Measurements from ENCODE around the gene LTBP3. TPM values are rescaled to one million over a fixed set of nuclear protein-coding genes. Genes with fewer than 3 reads are reported as not detected.

The LTBP3 gene
- total RNA-seq, 1 experiment from 2014 or later, result 92.1 TPM

DNA sequence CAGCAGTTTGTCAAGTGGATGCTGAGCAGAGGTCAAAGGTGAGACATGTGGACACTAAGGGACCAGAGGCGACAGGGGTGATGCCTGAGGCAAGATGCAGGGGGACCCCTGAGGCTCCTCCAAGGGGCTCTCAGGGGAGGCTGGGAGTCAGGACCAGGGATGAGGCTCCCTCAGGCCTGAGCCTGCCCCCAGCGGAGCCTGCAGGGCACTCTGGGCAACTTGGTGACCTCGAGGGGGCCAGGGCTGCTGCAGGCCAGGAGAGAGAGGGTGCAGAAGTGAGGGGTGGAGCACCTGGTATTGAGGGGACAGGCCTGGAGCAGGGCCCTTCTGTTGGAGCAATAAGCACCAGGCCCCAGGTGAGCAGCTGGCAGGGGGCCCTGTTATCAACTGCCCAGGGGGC is 23.8 kb upstream of the LTBP3 start:
- no peak for TF ChIP-seq CTCF (conservative IDR thresholded peaks at IDR 0.05; ENCODE audit: low read depth, low read length)
- no peak for TF ChIP-seq EZH2 (IDR thresholded peaks at IDR 0.05; ENCODE audit: borderline replicate concordance, low read depth, low read length, poor library complexity, severe bottlenecking)
- CTCF ChIA-PET, result interaction anchor here (0.6 kb wide), 1 partner anchor 188 kb away, joined by 6 read pairs; no protein-coding TSS in a partner anchor

GRCh38 chr11:65580756-65581155 is 22.6 kb upstream of the LTBP3 start:
- H3K36me3 ChIP-seq (ENCODE audit: insufficient read depth, low read length, poor library complexity, severe bottlenecking), result peaks cover 7% of the 10 kb centered on the region
- ChIA-PET POLR2A (ENCODE audit: low non-redundant PET) (no interaction called here), CTCF (no interaction called here)

More for the DNA sequence above, 23.8 kb upstream of the LTBP3 start:
- DNase-seq (ENCODE audit: low spot score), result no peak
- peaks cover 7% of the 10 kb centered on the region for H3K36me3 ChIP-seq (ENCODE audit: insufficient read depth, low read length, poor library complexity, severe bottlenecking)
- peaks cover 5% of the 10 kb centered on the region for H3K4me1 ChIP-seq (ENCODE audit: insufficient read depth, low read length, poor library complexity, severe bottlenecking)
- no peak overlapping the region for H3K27ac ChIP-seq (ENCODE audit: low read depth, low read length, poor library complexity, severe bottlenecking)
- intact Hi-C loops (cut with micrococcal nuclease; ENCODE audit: unreplicated experiment), result no loop called here
- H3K9me3 ChIP-seq (ENCODE audit: low read depth, low read length, poor library complexity, severe bottlenecking), result no peaks in the 10 kb centered on the region
- no peak overlapping the region for H3K4me3 ChIP-seq (ENCODE audit: low read depth, low read length, poor library complexity, severe bottlenecking)
- POLR2A ChIA-PET (ENCODE audit: low non-redundant PET), result no interaction called here
- BruUV-seq (replicated peaks), result no TSS peak
- no peaks in the 10 kb centered on the region for H3K27me3 ChIP-seq (replicated peaks; ENCODE audit: insufficient read depth, low read depth, low read length, poor library complexity)

GRCh38 chr11:65580031-65580692 is 22.0 kb upstream of the LTBP3 start:
- no peaks in the 10 kb centered on the region for H3K9me3 ChIP-seq (ENCODE audit: low read depth, low read length, poor library complexity, severe bottlenecking)
- BruUV-seq (replicated peaks), result no TSS peak
- intact Hi-C loops (cut with micrococcal nuclease; ENCODE audit: unreplicated experiment), result no loop called here
- ChIA-PET CTCF (no interaction called here), POLR2A (ENCODE audit: low non-redundant PET) (no interaction called here)
- DNase-seq (ENCODE audit: low spot score), result no peak
- peaks cover 7% of the 10 kb centered on the region for H3K36me3 ChIP-seq (ENCODE audit: insufficient read depth, low read length, poor library complexity, severe bottlenecking)
- no peak for TF ChIP-seq EZH2 (IDR thresholded peaks at IDR 0.05; ENCODE audit: borderline replicate concordance, low read depth, low read length, poor library complexity, severe bottlenecking)
- TF ChIP-seq CTCF (conservative IDR thresholded peaks at IDR 0.05; ENCODE audit: low read depth, low read length), result no peak
- no peaks in the 10 kb centered on the region for H3K27me3 ChIP-seq (replicated peaks; ENCODE audit: insufficient read depth, low read depth, low read length, poor library complexity)
- H3K4me1 ChIP-seq (ENCODE audit: insufficient read depth, low read length, poor library complexity, severe bottlenecking), result peaks cover 18% of the 10 kb centered on the region
- H3K4me3 ChIP-seq (ENCODE audit: low read depth, low read length, poor library complexity, severe bottlenecking), result no peak overlapping the region
- H3K27ac ChIP-seq (ENCODE audit: low read depth, low read length, poor library complexity, severe bottlenecking), result no peak overlapping the region

More at GRCh38 chr11:65580756-65581155, 22.6 kb upstream of the LTBP3 start:
- Histone ChIP-seq H3K9me3 (ENCODE audit: low read depth, low read length, poor library complexity, severe bottlenecking) (no peaks in the 10 kb centered on the region), H3K4me3 (ENCODE audit: low read depth, low read length, poor library complexity, severe bottlenecking) (no peak overlapping the region), H3K4me1 (ENCODE audit: insufficient read depth, low read length, poor library complexity, severe bottlenecking) (peaks cover 13% of the 10 kb centered on the region), H3K27me3 (replicated peaks; ENCODE audit: insufficient read depth, low read depth, low read length, poor library complexity) (no peaks in the 10 kb centered on the region), H3K27ac (ENCODE audit: low read depth, low read length, poor library complexity, severe bottlenecking) (no peak overlapping the region)
- TF ChIP-seq CTCF (conservative IDR thresholded peaks at IDR 0.05; ENCODE audit: low read depth, low read length) (no peak), EZH2 (IDR thresholded peaks at IDR 0.05; ENCODE audit: borderline replicate concordance, low read depth, low read length, poor library complexity, severe bottlenecking) (no peak)
- no TSS peak for BruUV-seq (replicated peaks)
- intact Hi-C loops (cut with micrococcal nuclease; ENCODE audit: unreplicated experiment), result no loop called here
- no peak for DNase-seq (ENCODE audit: low spot score)
